Measurements from ENCODE around the gene TET1. TPM values are rescaled to one million over a fixed set of nuclear protein-coding genes. Genes with fewer than 3 reads are reported as not detected.
"Not testable (repeated sequence)": the region's sequence is repeated elsewhere in the genome, so short reads cannot be mapped to it uniquely, and the experiment has no call there.

TET1 gene
- total and polyA plus RNA-seq, 5 donors, result 0.32 to 5.2 (median 4.5) TPM

DNA sequence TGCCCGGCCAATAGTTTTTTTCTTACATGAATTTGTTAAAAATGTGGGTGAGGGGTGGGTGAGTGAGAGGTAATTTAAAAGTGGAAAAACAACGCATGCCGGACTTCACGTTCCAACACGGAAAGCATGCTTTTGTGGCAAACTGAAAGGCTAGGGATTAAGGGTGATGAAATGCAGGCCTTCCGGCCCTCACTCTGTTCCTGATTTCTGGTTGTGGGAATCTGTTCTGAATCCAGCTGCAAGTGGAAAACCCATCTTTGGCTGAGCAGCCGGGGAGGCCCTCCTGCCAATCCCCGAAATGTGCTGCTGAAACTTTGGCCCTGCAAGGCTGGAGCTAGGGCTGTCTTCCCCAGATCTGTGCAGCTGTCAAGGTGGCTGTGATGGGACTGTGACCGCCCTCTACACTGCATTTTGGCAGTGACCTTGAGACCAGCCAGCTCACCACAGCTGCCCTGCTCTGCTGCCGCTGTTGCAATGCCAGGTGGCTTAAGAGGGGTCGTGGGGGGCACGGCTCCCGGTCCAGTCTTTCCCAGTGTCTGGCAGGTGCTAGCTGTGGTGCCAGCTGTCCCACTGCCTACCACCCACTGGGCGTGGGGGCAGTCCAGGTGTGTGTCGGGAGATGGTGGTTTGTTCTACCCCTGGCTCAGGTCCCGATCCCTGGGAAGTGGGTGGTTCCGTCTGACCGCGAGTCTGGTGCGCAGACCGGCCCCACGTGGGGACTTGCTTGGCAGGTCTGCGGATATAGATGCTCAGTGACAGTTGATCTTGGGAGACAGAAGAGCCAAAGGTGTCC is 39.0 kb downstream of the TET1 start:
- intact Hi-C loops (cut with DNase I), result no loop called here
- 31% methylated on average over 23 of the region's 23 CpGs for WGBS

DNA sequence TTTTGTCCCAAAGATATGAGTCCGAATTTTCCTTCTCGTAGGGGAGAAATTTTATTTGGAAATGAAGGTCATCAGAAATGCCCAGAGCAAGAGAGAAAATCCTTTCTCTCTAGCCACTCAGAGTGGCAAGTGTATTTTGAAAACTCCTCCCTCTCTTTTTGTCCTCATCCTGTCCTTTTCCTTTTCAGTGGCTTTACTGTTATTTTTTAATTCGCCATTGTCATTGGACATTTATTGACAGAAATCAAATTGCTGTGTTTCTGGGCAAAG is 39.6 kb downstream of the TET1 start:
- Histone ChIP-seq H3K27ac (ENCODE audit: low read length) (peak overlapping the region; percentile 68), H3K4me1 (ENCODE audit: control insufficient read depth, insufficient read depth, low read length) (peaks cover 4% of the 10 kb centered on the region), H3K4me3 (ENCODE audit: low read length) (peak overlapping the region; percentile 74), H3K9me3 (ENCODE audit: control insufficient read depth, low read length) (no peaks in the 10 kb centered on the region), H3K27me3 (ENCODE audit: control insufficient read depth, insufficient read depth) (no peaks in the 10 kb centered on the region)
- DNase-seq (no peak), ATAC-seq (no peak)
- intact Hi-C loops (cut with DNase I), result no loop called here
- WGBS, result 10% methylated on average over 3 of the region's 3 CpGs

More for the DNA sequence above, 39.0 kb downstream of the TET1 start:
- ATAC-seq, result peak; percentile 48 to 71
- no peaks in the 10 kb centered on the region for H3K9me3 ChIP-seq (ENCODE audit: control insufficient read depth, low read length)
- peak overlapping the region; percentile 15 for H3K27ac ChIP-seq (ENCODE audit: low read length)
- peaks cover 4% of the 10 kb centered on the region for H3K4me1 ChIP-seq (ENCODE audit: control insufficient read depth, insufficient read depth, low read length)
- peak; percentile 52 to 76 (median 63) for DNase-seq
- H3K4me3 ChIP-seq (ENCODE audit: low read length), result peak overlapping the region; percentile 74
- no peaks in the 10 kb centered on the region for H3K27me3 ChIP-seq (ENCODE audit: control insufficient read depth, insufficient read depth)

DNA sequence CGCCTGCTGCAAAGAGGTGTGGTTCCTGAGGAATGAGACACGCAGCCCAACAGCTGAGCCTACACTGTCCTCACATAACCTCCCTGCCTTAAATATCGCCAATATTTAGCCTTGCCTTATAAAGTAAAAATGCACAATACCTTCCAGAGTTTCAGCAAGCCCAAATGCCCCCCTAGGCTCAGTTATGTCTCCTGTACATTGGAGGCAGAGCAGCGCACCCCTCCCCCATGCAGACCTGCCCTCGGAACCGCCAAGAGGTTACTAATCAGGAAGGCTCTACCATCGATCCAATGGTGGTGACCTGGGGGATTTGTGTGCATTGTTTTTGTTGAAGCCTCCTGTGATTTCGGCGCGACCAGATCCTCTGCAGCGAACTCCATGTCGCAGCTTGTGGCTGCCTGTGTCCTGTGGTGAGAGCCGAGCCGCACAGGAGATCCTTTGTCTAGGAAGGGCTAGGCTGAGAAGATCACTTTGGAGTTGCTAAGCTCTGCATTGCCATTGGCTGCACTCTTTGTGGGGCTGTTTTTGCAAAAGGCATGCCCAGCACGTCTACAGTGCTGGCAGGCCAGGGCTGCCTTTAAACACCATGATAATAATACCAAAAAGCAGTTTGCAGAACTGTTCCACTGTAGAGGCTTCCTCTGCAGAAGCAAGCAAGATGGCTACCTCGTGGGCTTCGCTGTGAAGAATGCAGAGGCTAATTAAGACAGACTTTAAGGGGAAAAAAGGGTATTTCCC is 40.1 kb downstream of the TET1 start:
- ATAC-seq (peak; percentile 97), DNase-seq (peak; percentile 66 to 86 (median 83))
- intact Hi-C loops (cut with DNase I), result no loop called here
- WGBS, result 2% methylated on average over 17 of the region's 17 CpGs
- Histone ChIP-seq H3K4me1 (ENCODE audit: control insufficient read depth, insufficient read depth, low read length) (peaks cover 4% of the 10 kb centered on the region), H3K9me3 (ENCODE audit: control insufficient read depth, low read length) (no peaks in the 10 kb centered on the region), H3K4me3 (ENCODE audit: low read length) (peak overlapping the region; percentile 74), H3K27me3 (ENCODE audit: control insufficient read depth, insufficient read depth) (no peaks in the 10 kb centered on the region), H3K27ac (ENCODE audit: low read length) (peak overlapping the region; percentile 68)

DNA sequence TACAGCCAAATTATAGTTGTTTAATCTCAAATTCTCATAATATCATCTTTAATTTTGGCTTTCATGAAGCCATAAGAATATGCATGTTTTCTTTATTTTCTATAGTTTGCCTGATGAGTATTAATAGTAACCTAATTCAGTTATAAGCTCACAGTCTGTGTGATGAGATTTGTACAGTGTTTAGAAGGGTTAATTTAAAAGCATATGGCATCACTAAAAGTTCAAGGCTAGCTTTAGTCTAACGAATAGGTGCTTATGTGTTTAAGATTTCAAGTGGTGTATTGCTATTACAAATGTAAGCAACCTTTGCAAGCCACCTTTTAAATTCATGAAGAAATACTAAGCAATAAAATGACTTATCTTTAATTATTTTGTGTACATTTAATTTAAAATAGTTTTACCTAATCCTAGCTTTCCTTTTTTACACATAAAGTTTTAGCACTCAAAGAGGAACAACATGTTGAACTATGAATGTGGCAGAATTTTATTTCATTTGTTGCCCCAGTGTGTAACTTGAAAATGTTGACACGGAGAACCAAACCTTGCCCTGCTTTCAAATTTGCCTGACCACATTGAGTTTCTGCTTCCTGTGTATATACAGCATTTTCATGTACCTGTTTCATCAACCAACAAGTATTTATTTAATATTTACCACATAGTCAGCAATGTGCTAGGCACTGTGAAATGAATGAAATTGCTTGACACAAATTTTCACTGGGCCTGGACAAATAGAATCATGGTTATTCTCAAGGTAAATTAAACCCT is 41.5 kb downstream of the TET1 start:
- Histone ChIP-seq H3K4me1 (ENCODE audit: control insufficient read depth, insufficient read depth, low read length) (peaks cover 4% of the 10 kb centered on the region), H3K4me3 (ENCODE audit: low read length) (no peak overlapping the region), H3K27me3 (ENCODE audit: control insufficient read depth, insufficient read depth) (no peaks in the 10 kb centered on the region), H3K9me3 (ENCODE audit: control insufficient read depth, low read length) (no peaks in the 10 kb centered on the region), H3K27ac (ENCODE audit: low read length) (no peak overlapping the region)
- 43% methylated on average over 2 of the region's 2 CpGs for WGBS
- intact Hi-C loops (cut with DNase I), result no loop called here
- DNase-seq (no peak), ATAC-seq (no peak)

DNA sequence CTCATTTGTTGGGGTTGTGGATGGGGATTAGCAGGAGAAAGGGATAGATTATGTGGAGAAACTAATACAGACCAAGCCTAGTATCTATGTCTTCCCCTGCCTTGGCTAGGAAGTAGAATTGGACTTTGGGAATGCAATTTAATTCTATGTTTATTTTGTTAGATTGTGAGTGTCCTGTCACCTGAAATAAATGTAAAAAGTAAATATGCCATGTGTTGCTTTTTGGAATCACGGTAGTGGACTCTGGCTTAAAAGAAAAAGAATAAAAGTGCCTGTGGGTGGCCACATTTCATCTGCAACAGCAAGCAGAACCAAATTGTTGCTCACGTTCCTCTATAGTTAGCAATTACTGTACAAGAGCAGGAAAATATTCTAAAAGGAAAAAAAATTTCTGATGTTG is 42.3 kb downstream of the TET1 start:
- DNase-seq (no peak), ATAC-seq (no peak)
- Histone ChIP-seq H3K4me3 (ENCODE audit: low read length) (no peak overlapping the region), H3K27me3 (ENCODE audit: control insufficient read depth, insufficient read depth) (no peaks in the 10 kb centered on the region), H3K9me3 (ENCODE audit: control insufficient read depth, low read length) (no peaks in the 10 kb centered on the region), H3K4me1 (ENCODE audit: control insufficient read depth, insufficient read depth, low read length) (peaks cover 4% of the 10 kb centered on the region), H3K27ac (ENCODE audit: low read length) (no peak overlapping the region)
- intact Hi-C loops (cut with DNase I), result no loop called here
- WGBS, result 48% methylated on average over 2 of the region's 2 CpGs

DNA sequence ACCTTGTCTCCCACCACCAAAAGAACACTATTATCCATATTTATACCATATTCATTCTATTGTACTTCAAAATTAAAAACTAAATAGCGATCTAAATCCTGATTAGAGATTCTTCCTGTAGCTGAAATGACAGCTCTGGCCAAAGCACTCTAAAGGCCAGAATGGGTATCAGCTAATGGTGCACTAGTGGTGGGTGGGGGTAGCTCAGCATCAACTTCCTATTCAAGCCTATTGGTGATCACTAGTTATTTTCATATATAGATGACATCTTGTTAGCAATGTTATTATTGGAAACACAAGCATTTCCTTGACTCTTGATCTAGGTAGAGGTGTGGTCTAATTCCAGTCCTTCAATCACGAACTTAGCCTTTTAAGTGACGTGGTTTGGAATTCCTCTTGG is 43.6 kb downstream of the TET1 start:
- peaks cover 4% of the 10 kb centered on the region for H3K4me1 ChIP-seq (ENCODE audit: control insufficient read depth, insufficient read depth, low read length)
- WGBS, result 95% methylated on average over 3 of the region's 3 CpGs
- H3K9me3 ChIP-seq (ENCODE audit: control insufficient read depth, low read length), result no peaks in the 10 kb centered on the region
- no peak for ATAC-seq
- H3K4me3 ChIP-seq (ENCODE audit: low read length), result no peak overlapping the region
- intact Hi-C loops (cut with DNase I), result no loop called here
- no peak overlapping the region for H3K27ac ChIP-seq (ENCODE audit: low read length)
- no peaks in the 10 kb centered on the region for H3K27me3 ChIP-seq (ENCODE audit: control insufficient read depth, insufficient read depth)
- DNase-seq, result no peak

DNA sequence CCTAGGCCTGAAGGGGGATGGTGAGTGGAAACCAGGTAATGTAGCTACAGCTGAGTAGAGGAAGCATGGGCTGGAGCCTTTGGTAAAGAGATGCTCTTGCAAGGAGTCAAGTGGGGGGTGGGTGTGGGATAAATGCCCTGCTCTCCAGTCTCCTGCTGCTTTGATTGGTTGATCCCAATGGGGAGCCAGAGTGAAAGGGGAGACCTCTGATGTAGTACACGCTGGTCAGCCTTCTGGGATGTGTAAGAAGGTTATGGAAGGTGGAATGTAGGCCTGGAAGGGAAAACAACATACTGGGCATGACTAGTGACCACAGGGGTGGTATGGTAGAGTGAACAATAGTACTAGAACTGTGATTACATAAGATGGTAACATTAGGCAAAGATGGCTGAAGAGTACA is 44.3 kb downstream of the TET1 start:
- H3K4me3 ChIP-seq (ENCODE audit: low read length), result no peak overlapping the region
- no peak overlapping the region for H3K27ac ChIP-seq (ENCODE audit: low read length)
- ATAC-seq (no peak), DNase-seq (no peak)
- intact Hi-C loops (cut with DNase I), result no loop called here
- no peaks in the 10 kb centered on the region for H3K9me3 ChIP-seq (ENCODE audit: control insufficient read depth, low read length)
- H3K4me1 ChIP-seq (ENCODE audit: control insufficient read depth, insufficient read depth, low read length), result peaks cover under 1% of the 10 kb centered on the region
- WGBS, result 98% methylated on average over 1 of the region's 1 CpG
- no peaks in the 10 kb centered on the region for H3K27me3 ChIP-seq (ENCODE audit: control insufficient read depth, insufficient read depth)

DNA sequence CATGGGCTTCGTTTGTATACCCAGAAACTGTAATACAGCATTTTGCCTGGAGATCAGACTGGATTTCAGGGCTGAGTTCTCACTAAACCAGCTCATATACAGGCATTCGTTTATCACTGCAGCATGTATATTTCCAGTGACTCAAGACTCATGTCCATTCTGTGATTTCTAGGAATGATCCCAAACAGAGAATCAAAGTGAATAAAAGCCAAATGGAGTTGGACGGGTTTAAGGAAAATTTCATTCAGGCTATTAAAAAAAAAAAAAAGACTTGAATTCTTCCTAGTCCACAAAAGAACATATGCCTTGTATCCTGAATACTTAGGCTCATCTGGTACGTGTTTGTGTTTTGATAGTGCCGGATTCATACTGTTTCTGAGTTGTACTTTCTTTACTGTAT is 46.8 kb downstream of the TET1 start:
- Histone ChIP-seq H3K9me3 (ENCODE audit: control insufficient read depth, low read length) (no peaks in the 10 kb centered on the region), H3K4me1 (ENCODE audit: control insufficient read depth, insufficient read depth, low read length) (no peaks in the 10 kb centered on the region), H3K27me3 (ENCODE audit: control insufficient read depth, insufficient read depth) (no peaks in the 10 kb centered on the region), H3K27ac (ENCODE audit: low read length) (no peak overlapping the region), H3K4me3 (ENCODE audit: low read length) (no peak overlapping the region)
- ATAC-seq (no peak), DNase-seq (no peak)
- intact Hi-C loops (cut with DNase I), result no loop called here
- 53% methylated on average over 5 of the region's 5 CpGs for WGBS

DNA sequence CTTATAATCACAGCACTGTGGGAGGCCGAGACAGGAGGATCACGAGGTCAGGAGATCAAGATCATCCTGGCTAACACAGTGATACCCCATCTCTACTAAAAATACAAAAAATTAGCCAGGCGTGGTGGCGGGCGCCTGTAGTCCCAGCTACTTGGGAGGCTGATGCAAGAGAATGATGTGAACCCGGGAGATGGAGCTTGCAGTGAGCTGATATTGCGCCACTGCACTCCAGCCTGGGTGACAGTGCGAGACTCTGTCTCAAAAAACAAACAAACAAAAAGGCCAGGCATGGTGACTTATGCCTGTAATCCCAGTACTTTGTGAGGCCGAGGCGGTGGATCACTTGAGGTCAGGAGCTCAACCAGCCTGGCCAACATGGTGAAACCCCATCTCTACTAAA is 49.9 kb downstream of the TET1 start:
- not testable (repeated sequence) for H3K4me1 ChIP-seq (ENCODE audit: control insufficient read depth, insufficient read depth, low read length)
- WGBS, result 99% methylated on average over 10 of the region's 10 CpGs

DNA sequence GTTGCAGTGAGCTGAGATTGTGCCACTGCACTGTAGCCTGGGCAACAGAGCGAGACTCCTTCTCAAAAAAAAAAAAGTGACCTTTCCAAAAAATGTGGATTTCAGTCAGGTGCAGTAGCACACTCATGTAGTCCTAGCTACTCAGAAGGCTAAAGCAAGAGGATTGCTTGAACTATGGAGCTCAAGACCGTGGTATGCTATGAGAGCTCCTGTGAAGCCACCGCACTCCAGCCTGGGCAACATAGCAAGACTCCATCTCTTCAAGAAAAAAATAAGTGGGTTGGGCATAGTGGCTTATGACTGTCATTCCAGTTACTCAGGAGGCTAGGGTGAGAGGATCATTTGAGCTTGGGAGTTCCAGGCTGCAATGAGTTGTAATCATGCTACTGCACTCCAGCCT is 51.1 kb downstream of the TET1 start:
- Histone ChIP-seq H3K4me1 (ENCODE audit: control insufficient read depth, insufficient read depth, low read length) (no peaks in the 10 kb centered on the region), H3K27me3 (ENCODE audit: control insufficient read depth, insufficient read depth) (no peaks in the 10 kb centered on the region), H3K27ac (ENCODE audit: low read length) (no peak overlapping the region), H3K4me3 (ENCODE audit: low read length) (no peak overlapping the region), H3K9me3 (ENCODE audit: control insufficient read depth, low read length) (no peaks in the 10 kb centered on the region)
- intact Hi-C loops (cut with DNase I), result no loop called here
- 84% methylated on average over 3 of the region's 3 CpGs for WGBS
- ATAC-seq (no peak), DNase-seq (no peak)

More for the DNA sequence above, 49.9 kb downstream of the TET1 start:
- ATAC-seq; H3K9me3 ChIP-seq (ENCODE audit: control insufficient read depth, low read length); H3K27me3 ChIP-seq (ENCODE audit: control insufficient read depth, insufficient read depth); DNase-seq; H3K27ac ChIP-seq (ENCODE audit: low read length); intact Hi-C loops (cut with DNase I); H3K4me3 ChIP-seq (ENCODE audit: low read length): not testable (repeated sequence)

DNA sequence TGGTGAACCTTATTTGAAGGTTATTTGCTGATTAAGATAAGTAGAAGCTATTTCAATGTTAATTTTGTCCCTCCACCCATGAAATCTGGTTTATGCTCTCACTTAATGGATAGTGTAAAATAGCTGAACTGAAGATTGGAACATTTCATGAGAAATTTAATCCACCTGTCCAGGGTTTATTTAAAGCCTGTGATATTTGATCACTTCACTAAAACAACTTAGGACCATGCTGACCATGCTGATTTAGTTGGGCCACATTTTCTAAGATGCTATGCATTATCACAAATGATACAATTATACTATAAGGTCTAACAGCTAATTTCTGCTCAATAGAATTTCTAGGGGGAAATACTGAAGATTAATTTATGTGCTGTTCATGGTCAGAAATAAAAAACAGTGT is 53.8 kb downstream of the TET1 start:
- H3K27me3 ChIP-seq (ENCODE audit: control insufficient read depth, insufficient read depth); H3K4me1 ChIP-seq (ENCODE audit: control insufficient read depth, insufficient read depth, low read length); intact Hi-C loops (cut with DNase I); H3K27ac ChIP-seq (ENCODE audit: low read length); H3K4me3 ChIP-seq (ENCODE audit: low read length); DNase-seq; ATAC-seq; H3K9me3 ChIP-seq (ENCODE audit: control insufficient read depth, low read length): not testable (repeated sequence)

Measured in right cardiac atrium (tissue), 5 donors.